Gastrocnemius medialis (tissue), 4 donors: ENCODE results near the gene RPS6KA2. TPM values are rescaled to one million over a fixed set of nuclear protein-coding genes. Genes with fewer than 3 reads are reported as not detected.
A peak's percentile ranks its signal among the peaks of the same experiment; 100 is the strongest.

ENCODE experiments used
- ATAC-seq, 2 donors: fragments of 150-250 bp; one replicate each; pipeline ENCODE4 v1.9.1; 2016
- DNase-seq, 2 donors: peaks; one replicate each; pipeline ENCODE4 v3.0.0-alpha.2; 2019
- H3K27ac ChIP-seq, 4 donors: fragments of 200-600 bp; sonication (generic); 1 replicate in 1 of 4; 2 replicates in 3 of 4; pipeline ENCODE4 v1.5.1; 2016 to 2018; ENCODE audit warnings: mild to moderate bottlenecking in 2 of 4, moderate library complexity in 1 of 4
- H3K27me3 ChIP-seq, 3 donors: fragments of 200-600 bp; sonication (generic) in 2 of 3; 1 replicate in 1 of 3; 2 replicates in 2 of 3; pipeline versions ENCODE4 v1.5.1 to v1.6.0; 2016 to 2019; ENCODE audit warnings: mild to moderate bottlenecking in 1 of 3, moderate library complexity in 1 of 3
- H3K36me3 ChIP-seq, 2 donors: fragments of 200-600 bp; sonication (generic) in 1 of 2; one replicate each; pipeline ENCODE4 v1.5.1; 2017 to 2018
- H3K4me1 ChIP-seq, 2 donors: fragments of 200-600 bp; sonication (generic) in 1 of 2; one replicate each; pipeline ENCODE4 v1.5.1; 2016 to 2017; ENCODE audit warnings: mild to moderate bottlenecking in 2 of 2
- H3K4me3 ChIP-seq, 4 donors: fragments of 200-600 bp; sonication (generic) in 3 of 4; 1 replicate in 1 of 4; 2 replicates in 3 of 4; pipeline ENCODE4 v1.5.1; 2016 to 2019; ENCODE audit warnings: mild to moderate bottlenecking in 2 of 4
- H3K9me3 ChIP-seq, 3 donors: fragments of 200-600 bp; sonication (generic) in 2 of 3; 1 replicate in 1 of 3; 2 replicates in 2 of 3; pipeline ENCODE4 v1.5.1; 2016 to 2019
- POLR2A ChIP-seq, 2 donors: fragments of 450-650 bp; IDR thresholded peaks; one replicate each; pipeline ENCODE4 v1.6.1; 2017; ENCODE audit warnings: antibody characterized with exemption in 2 of 2, mild to moderate bottlenecking in 2 of 2, moderate library complexity in 2 of 2
- in situ Hi-C, 4 donors: fragments of 200-750 bp; cut with MboI; loops; one replicate each; pipeline versions ENCODE4 v1.15.0 to v1.8.0; 2017; ENCODE audit warnings: low sequenced_read_pairs in 4 of 4
- intact Hi-C: fragments of 100-400 bp; cut with DNase I; formaldehyde crosslinking; loops from one replicate; pipeline ENCODE4 v1.15.1; 2023; ENCODE audit warnings: low total_unique reads
- total RNA-seq, 4 donors: library from RNA; depleted of rRNA; stranded (reverse); fragments of >200 nt; gene quantifications; one replicate each; pipeline versions ENCODE4 v1.1.0 to v1.2.3, GENCODE V29; 2016
- TF ChIP-seq, protein P1 (sequence below), 5 experiments: fragments of 450-650 bp in 3 of 5; fragments of 200-600 bp in 2 of 5; sonication (generic) in 2 of 5; IDR thresholded peaks in 4 of 5; conservative IDR thresholded peaks in 1 of 5; 1 replicate in 4 of 5; 2 replicates in 1 of 5; pipeline ENCODE4 v1.5.1; 2016 to 2019; ENCODE audit warnings: antibody characterized with exemption in 5 of 5, mild to moderate bottlenecking in 3 of 5, moderate library complexity in 3 of 5

The RPS6KA2 gene
- total RNA-seq, 4 donors from 2014 or later = 18.7 to 35.7 (median 27.4) TPM

DNA sequence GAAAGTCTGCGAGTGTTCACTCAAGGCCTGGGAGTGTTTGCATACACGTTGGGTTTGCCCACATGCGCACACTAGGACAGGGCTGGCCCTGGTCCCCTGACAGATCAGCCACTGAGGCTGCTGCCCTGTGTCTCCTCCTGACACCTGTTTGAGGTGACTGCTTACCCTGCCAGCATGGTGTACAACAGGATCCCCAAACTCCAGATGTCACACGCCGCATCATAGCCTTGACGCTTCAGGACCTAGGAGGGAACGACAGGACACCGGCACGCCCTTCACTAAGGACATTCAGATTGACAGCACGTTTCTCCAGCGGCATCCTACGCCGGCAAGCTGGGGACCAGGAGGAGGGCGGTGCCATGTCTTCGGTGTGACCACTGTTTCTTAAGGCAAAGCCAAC is 207.3 kb downstream of the RPS6KA2 start:
- Histone ChIP-seq H3K9me3 (no peaks in the 10 kb centered on the region), H3K27me3 (no peaks in the 10 kb centered on the region), H3K36me3 (peaks cover 0 to 65% of the 10 kb centered on the region in 2 donors), H3K27ac (no peak overlapping the region), H3K4me3 (no peak overlapping the region), H3K4me1 (no peaks in the 10 kb centered on the region)
- in situ Hi-C loops (no loop called here), intact Hi-C loops (no loop called here)
- DNase-seq (no peak), ATAC-seq (no peak)
- no peak for TF ChIP-seq POLR2A (IDR thresholded peaks at IDR 0.05)
- TF ChIP-seq, protein P1, sequence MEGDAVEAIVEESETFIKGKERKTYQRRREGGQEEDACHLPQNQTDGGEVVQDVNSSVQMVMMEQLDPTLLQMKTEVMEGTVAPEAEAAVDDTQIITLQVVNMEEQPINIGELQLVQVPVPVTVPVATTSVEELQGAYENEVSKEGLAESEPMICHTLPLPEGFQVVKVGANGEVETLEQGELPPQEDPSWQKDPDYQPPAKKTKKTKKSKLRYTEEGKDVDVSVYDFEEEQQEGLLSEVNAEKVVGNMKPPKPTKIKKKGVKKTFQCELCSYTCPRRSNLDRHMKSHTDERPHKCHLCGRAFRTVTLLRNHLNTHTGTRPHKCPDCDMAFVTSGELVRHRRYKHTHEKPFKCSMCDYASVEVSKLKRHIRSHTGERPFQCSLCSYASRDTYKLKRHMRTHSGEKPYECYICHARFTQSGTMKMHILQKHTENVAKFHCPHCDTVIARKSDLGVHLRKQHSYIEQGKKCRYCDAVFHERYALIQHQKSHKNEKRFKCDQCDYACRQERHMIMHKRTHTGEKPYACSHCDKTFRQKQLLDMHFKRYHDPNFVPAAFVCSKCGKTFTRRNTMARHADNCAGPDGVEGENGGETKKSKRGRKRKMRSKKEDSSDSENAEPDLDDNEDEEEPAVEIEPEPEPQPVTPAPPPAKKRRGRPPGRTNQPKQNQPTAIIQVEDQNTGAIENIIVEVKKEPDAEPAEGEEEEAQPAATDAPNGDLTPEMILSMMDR (IDR thresholded peaks at IDR 0.05 in 4 of 5, conservative IDR thresholded peaks at IDR 0.05 in 1 of 5) = no peak

DNA sequence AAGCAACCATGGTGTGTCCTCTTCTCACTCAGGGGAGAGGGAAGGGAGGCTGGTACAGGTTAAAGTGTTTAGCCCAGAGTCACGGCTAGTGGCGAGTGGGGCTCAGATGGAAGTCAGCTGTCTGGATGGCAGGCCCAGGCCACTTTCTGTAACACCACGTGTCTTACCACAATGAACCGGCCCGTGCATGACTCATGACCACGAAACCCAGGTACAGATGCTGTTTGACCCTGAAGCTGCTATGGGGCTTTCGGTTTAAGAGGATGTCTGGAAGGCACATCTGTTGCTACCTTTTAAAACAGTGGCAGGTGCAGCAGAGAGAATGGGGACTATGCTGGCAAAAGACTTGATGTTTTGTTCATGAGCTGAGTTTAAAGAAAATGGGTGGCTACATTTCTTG is 207.8 kb downstream of the RPS6KA2 start:
- DNase-seq = no peak
- no peak overlapping the region for H3K27ac ChIP-seq
- no peak overlapping the region for H3K4me3 ChIP-seq
- intact Hi-C loops (no loop called here), in situ Hi-C loops (no loop called here)
- H3K27me3 ChIP-seq = no peaks in the 10 kb centered on the region
- H3K9me3 ChIP-seq = no peaks in the 10 kb centered on the region
- no peaks in the 10 kb centered on the region for H3K4me1 ChIP-seq
- H3K36me3 ChIP-seq = peaks cover 0 to 69% of the 10 kb centered on the region in 2 donors
- ATAC-seq = no peak
- no peak for TF ChIP-seq POLR2A (IDR thresholded peaks at IDR 0.05)
- TF ChIP-seq, protein P1 (IDR thresholded peaks at IDR 0.05 in 4 of 5, conservative IDR thresholded peaks at IDR 0.05 in 1 of 5) = no peak

DNA sequence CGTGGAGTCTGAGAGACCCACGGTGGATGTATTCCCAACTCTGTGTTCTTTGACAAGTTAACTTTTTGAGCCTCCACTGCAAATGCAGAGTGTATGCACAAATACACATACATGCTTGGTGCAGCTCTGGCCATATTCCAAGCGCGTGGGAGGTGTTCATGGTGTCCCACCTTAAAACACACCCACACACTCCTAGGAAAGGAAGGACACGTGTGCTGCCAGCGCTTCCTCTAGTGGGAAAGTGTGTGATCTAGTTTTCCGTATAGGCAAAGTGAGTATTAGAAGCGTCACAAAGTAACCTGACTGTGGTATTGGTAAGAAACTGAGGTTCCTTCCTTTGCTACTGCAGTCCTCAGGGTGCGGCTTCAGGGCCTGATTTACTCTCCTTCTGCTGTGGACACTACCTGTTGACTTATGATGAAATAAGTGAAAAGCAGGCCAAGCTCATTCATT is 208.3 kb downstream of the RPS6KA2 start:
- H3K9me3 ChIP-seq = no peaks in the 10 kb centered on the region
- peaks cover 0 to 71% of the 10 kb centered on the region in 2 donors for H3K36me3 ChIP-seq
- in situ Hi-C loops = no loop called here
- H3K27ac ChIP-seq = no peak overlapping the region
- H3K4me1 ChIP-seq = no peaks in the 10 kb centered on the region
- H3K27me3 ChIP-seq = no peaks in the 10 kb centered on the region
- no peak for TF ChIP-seq POLR2A (IDR thresholded peaks at IDR 0.05)
- TF ChIP-seq, protein P1 (IDR thresholded peaks at IDR 0.05 in 4 of 5, conservative IDR thresholded peaks at IDR 0.05 in 1 of 5) = no peak
- intact Hi-C loops = no loop called here
- DNase-seq = no peak
- no peak overlapping the region for H3K4me3 ChIP-seq
- ATAC-seq = no peak

DNA sequence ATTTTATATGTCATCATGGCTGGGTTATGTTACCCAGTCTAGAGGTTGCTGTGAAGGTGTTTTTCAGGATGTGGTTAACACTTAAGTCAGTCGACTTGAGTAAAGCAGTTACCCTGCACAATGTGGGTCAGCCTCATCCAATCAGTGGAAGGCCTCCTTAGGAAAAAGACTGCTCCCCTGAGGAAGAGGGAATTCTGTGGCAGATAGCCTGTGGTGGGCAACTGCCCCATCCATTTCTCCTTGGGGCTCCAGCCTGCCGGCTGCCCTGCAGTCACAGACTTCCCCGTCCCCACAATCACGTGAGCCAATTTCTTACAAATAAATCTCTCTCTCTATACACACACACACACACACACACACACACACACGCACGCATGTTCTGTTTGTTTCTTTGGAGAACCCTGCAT is 209.8 kb downstream of the RPS6KA2 start:
- ATAC-seq (no peak), DNase-seq (no peak)
- Histone ChIP-seq H3K27ac (no peak overlapping the region), H3K9me3 (no peaks in the 10 kb centered on the region), H3K27me3 (no peaks in the 10 kb centered on the region), H3K36me3 (peaks cover 0 to 69% of the 10 kb centered on the region in 2 donors), H3K4me3 (no peak overlapping the region), H3K4me1 (no peaks in the 10 kb centered on the region)
- TF ChIP-seq, protein P1 (IDR thresholded peaks at IDR 0.05 in 4 of 5, conservative IDR thresholded peaks at IDR 0.05 in 1 of 5) = no peak
- no peak for TF ChIP-seq POLR2A (IDR thresholded peaks at IDR 0.05)
- in situ Hi-C loops (no loop called here), intact Hi-C loops (no loop called here)

DNA sequence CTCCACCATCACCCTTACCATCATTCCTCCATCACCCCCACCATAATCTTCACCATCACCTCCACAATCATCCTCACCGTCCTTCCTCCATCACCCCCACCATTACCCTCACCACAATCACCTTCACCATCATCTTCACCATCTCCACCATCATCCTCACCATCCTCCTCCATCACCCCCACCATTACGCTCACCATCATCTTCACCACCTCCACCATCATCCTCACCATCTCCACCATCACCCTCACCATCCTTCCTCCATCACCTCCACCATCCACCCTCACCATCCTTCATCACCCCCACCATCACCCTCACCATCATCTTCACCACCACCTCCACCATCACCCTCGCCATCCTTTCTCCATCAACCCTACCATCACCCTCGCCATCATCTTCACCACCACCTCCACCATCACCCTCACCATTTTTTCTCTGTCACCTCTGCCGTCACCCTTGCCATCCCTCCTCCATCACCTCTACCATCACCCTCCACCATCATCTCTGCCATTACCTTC is 211.2 kb downstream of the RPS6KA2 start:
- ATAC-seq = peak in 1 of 2 donors; percentile 18

More for the DNA sequence above, 211.2 kb downstream of the RPS6KA2 start:
- Histone ChIP-seq H3K4me3 (no peak overlapping the region), H3K27me3 (no peaks in the 10 kb centered on the region), H3K27ac (no peak overlapping the region), H3K9me3 (no peaks in the 10 kb centered on the region), H3K4me1 (no peaks in the 10 kb centered on the region), H3K36me3 (peaks cover 0 to 65% of the 10 kb centered on the region in 2 donors)
- in situ Hi-C loops (no loop called here), intact Hi-C loops (no loop called here)
- no peak for DNase-seq
- TF ChIP-seq POLR2A (IDR thresholded peaks at IDR 0.05) = no peak
- TF ChIP-seq, protein P1 (IDR thresholded peaks at IDR 0.05 in 4 of 5, conservative IDR thresholded peaks at IDR 0.05 in 1 of 5) = no peak
